ENCODE results near the gene OSBPL3. TPM values are rescaled to one million over a fixed set of nuclear protein-coding genes. Genes with fewer than 3 reads are reported as not detected.

OSBPL3 gene
- polyA plus RNA-seq, 1 donor from 2014 or later, result 0.26 TPM

DNA sequence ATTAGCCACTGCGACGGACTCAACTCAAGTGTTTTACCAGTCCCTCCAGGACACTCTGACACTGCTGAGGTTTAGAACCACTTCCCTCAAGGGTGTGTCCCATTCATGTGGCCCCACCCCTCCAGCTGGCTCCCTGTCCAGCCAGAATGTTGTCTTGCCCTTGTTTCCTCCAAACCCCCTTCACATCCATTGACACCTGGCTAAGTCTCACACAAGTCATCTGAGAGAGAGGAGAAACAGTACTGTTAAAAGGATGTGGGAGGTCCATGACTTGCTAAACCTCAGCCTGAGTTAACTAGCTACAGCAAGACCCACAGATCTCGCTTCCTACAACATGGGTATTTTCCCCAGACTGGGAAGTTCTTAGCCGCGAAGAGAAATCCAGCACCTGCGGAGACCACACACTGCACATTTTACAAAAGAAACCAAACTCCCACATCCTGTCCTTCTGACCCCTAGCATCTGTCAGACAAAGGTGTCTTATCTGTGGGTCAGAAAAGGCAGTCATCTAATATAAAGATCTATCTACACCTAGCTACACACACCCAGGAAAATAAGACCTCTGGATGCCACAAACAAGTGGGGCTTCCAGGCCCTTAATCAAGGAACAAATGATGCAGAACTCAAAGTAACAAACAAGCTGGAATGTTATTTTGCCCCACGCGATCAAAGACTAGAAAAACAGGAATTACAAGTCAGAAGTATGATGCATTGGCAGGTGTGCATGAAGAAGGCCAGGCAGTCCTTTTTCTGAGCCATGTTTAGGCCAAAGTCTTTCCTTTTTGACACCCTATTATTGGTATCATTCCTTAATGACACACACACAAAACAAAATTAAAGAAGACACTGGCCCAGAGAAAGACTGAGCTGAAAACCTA lies 13.9 kb downstream of the OSBPL3 start:
- Histone ChIP-seq H4K20me1 (ENCODE audit: insufficient read depth) (no peaks in the 10 kb centered on the region), H3K9ac (ENCODE audit: low read length) (no peak overlapping the region), H3K27ac (ENCODE audit: low read length) (no peak overlapping the region), H3F3A (ENCODE audit: insufficient read depth, low read length, poor library complexity, severe bottlenecking) (no peaks in the 10 kb centered on the region), H3K36me3 (ENCODE audit: insufficient read depth, low read length) (no peaks in the 10 kb centered on the region), H3K4me3 (ENCODE audit: low read length) (no peak overlapping the region), H2AFZ (ENCODE audit: low read depth, low read length) (no peak overlapping the region), H3K27me3 (ENCODE audit: insufficient read depth, low read depth, low read length) (no peaks in the 10 kb centered on the region), H3K9me2 (ENCODE audit: insufficient read depth, low read length) (no peaks in the 10 kb centered on the region), H3K9me3 (ENCODE audit: low read length) (no peaks in the 10 kb centered on the region), H3K79me2 (replicated peaks; ENCODE audit: insufficient read depth, low read length) (no peaks in the 10 kb centered on the region), H3K4me2 (ENCODE audit: low read length) (no peak overlapping the region)
- no peak for TF ChIP-seq RAD21 (conservative IDR thresholded peaks at IDR 0.05)
- no peak for TF ChIP-seq TAF1 (IDR thresholded peaks at IDR 0.05; ENCODE audit: low read depth)
- no peak for TF ChIP-seq MXI1 (conservative IDR thresholded peaks at IDR 0.05; ENCODE audit: poor library complexity, severe bottlenecking)
- TF ChIP-seq SMC3 (conservative IDR thresholded peaks at IDR 0.05; ENCODE audit: poor library complexity), result no peak
- TF ChIP-seq, protein P1, sequence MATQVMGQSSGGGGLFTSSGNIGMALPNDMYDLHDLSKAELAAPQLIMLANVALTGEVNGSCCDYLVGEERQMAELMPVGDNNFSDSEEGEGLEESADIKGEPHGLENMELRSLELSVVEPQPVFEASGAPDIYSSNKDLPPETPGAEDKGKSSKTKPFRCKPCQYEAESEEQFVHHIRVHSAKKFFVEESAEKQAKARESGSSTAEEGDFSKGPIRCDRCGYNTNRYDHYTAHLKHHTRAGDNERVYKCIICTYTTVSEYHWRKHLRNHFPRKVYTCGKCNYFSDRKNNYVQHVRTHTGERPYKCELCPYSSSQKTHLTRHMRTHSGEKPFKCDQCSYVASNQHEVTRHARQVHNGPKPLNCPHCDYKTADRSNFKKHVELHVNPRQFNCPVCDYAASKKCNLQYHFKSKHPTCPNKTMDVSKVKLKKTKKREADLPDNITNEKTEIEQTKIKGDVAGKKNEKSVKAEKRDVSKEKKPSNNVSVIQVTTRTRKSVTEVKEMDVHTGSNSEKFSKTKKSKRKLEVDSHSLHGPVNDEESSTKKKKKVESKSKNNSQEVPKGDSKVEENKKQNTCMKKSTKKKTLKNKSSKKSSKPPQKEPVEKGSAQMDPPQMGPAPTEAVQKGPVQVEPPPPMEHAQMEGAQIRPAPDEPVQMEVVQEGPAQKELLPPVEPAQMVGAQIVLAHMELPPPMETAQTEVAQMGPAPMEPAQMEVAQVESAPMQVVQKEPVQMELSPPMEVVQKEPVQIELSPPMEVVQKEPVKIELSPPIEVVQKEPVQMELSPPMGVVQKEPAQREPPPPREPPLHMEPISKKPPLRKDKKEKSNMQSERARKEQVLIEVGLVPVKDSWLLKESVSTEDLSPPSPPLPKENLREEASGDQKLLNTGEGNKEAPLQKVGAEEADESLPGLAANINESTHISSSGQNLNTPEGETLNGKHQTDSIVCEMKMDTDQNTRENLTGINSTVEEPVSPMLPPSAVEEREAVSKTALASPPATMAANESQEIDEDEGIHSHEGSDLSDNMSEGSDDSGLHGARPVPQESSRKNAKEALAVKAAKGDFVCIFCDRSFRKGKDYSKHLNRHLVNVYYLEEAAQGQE (IDR thresholded peaks at IDR 0.05; ENCODE audit: borderline replicate concordance), result no peak
- TF ChIP-seq EZH2 (IDR thresholded peaks at IDR 0.05; ENCODE audit: borderline replicate concordance, insufficient read depth, low read length, poor library complexity, severe bottlenecking), result no peak
- TF ChIP-seq POLR2AphosphoS5 (IDR thresholded peaks at IDR 0.05), result no peak
- TF ChIP-seq, protein P2, sequence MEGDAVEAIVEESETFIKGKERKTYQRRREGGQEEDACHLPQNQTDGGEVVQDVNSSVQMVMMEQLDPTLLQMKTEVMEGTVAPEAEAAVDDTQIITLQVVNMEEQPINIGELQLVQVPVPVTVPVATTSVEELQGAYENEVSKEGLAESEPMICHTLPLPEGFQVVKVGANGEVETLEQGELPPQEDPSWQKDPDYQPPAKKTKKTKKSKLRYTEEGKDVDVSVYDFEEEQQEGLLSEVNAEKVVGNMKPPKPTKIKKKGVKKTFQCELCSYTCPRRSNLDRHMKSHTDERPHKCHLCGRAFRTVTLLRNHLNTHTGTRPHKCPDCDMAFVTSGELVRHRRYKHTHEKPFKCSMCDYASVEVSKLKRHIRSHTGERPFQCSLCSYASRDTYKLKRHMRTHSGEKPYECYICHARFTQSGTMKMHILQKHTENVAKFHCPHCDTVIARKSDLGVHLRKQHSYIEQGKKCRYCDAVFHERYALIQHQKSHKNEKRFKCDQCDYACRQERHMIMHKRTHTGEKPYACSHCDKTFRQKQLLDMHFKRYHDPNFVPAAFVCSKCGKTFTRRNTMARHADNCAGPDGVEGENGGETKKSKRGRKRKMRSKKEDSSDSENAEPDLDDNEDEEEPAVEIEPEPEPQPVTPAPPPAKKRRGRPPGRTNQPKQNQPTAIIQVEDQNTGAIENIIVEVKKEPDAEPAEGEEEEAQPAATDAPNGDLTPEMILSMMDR (IDR thresholded peaks at IDR 0.05; ENCODE audit: poor library complexity, severe bottlenecking), result no peak

DNA sequence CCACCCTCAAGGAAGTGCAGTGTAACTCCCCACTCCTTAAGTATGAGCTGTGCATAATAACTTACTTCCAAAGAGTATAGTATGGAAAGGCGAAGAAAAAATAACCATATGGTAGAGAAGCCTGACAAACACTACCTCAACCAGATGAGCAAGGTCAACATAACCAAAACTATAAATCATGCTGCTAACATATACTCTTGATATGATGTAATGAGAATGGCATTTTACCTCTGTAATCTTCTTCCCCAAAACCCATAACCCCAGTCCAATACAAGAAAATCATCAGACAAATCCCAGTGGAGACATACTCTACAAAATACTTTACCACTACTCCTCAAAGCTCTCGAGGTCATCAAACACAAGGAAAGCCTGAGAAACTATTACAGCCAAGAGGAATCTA lies 15.8 kb downstream of the OSBPL3 start:
- H3K36me3 ChIP-seq (ENCODE audit: insufficient read depth, low read length), result no peaks in the 10 kb centered on the region
- H3K4me3 ChIP-seq (ENCODE audit: low read length), result no peak overlapping the region
- no peaks in the 10 kb centered on the region for H3K79me2 ChIP-seq (replicated peaks; ENCODE audit: insufficient read depth, low read length)
- H2AFZ ChIP-seq (ENCODE audit: low read depth, low read length), result no peak overlapping the region
- no peak overlapping the region for H3K4me2 ChIP-seq (ENCODE audit: low read length)
- no peaks in the 10 kb centered on the region for H3K9me3 ChIP-seq (ENCODE audit: low read length)
- H3K9me2 ChIP-seq (ENCODE audit: insufficient read depth, low read length), result no peaks in the 10 kb centered on the region
- H4K20me1 ChIP-seq (ENCODE audit: insufficient read depth), result no peaks in the 10 kb centered on the region
- H3K27ac ChIP-seq (ENCODE audit: low read length), result no peak overlapping the region
- TF ChIP-seq TAF1 (IDR thresholded peaks at IDR 0.05; ENCODE audit: low read depth) (no peak), EP300 (conservative IDR thresholded peaks at IDR 0.05; ENCODE audit: poor library complexity, severe bottlenecking) (no peak), POLR2AphosphoS5 (IDR thresholded peaks at IDR 0.05) (no peak), RAD21 (conservative IDR thresholded peaks at IDR 0.05) (no peak), EZH2 (IDR thresholded peaks at IDR 0.05; ENCODE audit: borderline replicate concordance, insufficient read depth, low read length, poor library complexity, severe bottlenecking) (no peak), MXI1 (conservative IDR thresholded peaks at IDR 0.05; ENCODE audit: poor library complexity, severe bottlenecking) (no peak), SMC3 (conservative IDR thresholded peaks at IDR 0.05; ENCODE audit: poor library complexity) (no peak)
- TF ChIP-seq, protein P2 (IDR thresholded peaks at IDR 0.05; ENCODE audit: poor library complexity, severe bottlenecking), result no peak
- TF ChIP-seq, protein P1 (IDR thresholded peaks at IDR 0.05; ENCODE audit: borderline replicate concordance), result no peak
- H3K27me3 ChIP-seq (ENCODE audit: insufficient read depth, low read depth, low read length), result no peaks in the 10 kb centered on the region
- no peaks in the 10 kb centered on the region for H3F3A ChIP-seq (ENCODE audit: insufficient read depth, low read length, poor library complexity, severe bottlenecking)
- H3K9ac ChIP-seq (ENCODE audit: low read length), result no peak overlapping the region

All from neural cell (in vitro differentiated cells).